AG09319 (cell line): ENCODE data around the gene TSPAN18.

Experiments
- DNase-seq: peaks from one replicate; pipeline ENCODE4 v3.0.0-alpha.2; 2010; ENCODE audit warnings: low read depth; ENCODE audit errors: extremely low read depth
- TF ChIP-seq, protein P1 (sequence below): IDR thresholded peaks from 2 replicates; pipeline ENCODE4 v1.5.1; 2011; ENCODE audit warnings: low read depth, mild to moderate bottlenecking, inconsistent platforms, low read length, moderate library complexity

TSPAN18 gene

DNA sequence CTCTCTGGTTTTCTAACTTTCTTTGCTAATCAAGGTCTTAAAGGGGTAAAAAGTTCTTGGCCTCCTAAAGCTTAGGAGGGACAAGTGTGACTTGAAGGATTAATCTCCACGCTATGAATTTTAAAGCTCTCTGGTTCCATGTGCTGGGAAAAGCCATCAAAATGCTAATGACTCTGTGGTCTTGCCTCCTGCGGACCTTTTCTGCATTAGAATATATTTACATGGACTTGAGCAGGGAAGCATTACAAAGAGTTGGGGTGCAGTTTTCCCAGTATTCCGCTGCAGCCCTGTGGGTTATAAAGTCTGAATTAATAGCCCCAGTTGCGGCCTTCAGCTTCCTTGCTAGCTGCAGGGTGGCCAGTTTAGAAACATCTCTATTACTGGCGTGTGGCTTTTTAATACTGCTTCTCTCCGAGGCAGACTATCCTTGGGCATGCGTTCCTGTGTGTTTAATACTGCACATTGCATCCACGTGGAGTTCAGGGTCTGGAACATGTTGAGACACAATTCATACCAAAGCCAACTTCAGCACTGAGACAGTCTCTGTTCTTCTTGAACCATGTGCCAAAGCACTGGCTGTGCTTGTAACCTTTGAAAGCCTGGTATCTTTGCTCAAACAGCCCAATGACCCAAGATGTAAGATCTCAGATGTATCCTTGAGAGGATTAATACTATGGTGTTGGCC lies 27.3 kb downstream of the TSPAN18 start:
- DNase-seq: no peak
- TF ChIP-seq, protein P1, sequence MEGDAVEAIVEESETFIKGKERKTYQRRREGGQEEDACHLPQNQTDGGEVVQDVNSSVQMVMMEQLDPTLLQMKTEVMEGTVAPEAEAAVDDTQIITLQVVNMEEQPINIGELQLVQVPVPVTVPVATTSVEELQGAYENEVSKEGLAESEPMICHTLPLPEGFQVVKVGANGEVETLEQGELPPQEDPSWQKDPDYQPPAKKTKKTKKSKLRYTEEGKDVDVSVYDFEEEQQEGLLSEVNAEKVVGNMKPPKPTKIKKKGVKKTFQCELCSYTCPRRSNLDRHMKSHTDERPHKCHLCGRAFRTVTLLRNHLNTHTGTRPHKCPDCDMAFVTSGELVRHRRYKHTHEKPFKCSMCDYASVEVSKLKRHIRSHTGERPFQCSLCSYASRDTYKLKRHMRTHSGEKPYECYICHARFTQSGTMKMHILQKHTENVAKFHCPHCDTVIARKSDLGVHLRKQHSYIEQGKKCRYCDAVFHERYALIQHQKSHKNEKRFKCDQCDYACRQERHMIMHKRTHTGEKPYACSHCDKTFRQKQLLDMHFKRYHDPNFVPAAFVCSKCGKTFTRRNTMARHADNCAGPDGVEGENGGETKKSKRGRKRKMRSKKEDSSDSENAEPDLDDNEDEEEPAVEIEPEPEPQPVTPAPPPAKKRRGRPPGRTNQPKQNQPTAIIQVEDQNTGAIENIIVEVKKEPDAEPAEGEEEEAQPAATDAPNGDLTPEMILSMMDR: no peak

DNA sequence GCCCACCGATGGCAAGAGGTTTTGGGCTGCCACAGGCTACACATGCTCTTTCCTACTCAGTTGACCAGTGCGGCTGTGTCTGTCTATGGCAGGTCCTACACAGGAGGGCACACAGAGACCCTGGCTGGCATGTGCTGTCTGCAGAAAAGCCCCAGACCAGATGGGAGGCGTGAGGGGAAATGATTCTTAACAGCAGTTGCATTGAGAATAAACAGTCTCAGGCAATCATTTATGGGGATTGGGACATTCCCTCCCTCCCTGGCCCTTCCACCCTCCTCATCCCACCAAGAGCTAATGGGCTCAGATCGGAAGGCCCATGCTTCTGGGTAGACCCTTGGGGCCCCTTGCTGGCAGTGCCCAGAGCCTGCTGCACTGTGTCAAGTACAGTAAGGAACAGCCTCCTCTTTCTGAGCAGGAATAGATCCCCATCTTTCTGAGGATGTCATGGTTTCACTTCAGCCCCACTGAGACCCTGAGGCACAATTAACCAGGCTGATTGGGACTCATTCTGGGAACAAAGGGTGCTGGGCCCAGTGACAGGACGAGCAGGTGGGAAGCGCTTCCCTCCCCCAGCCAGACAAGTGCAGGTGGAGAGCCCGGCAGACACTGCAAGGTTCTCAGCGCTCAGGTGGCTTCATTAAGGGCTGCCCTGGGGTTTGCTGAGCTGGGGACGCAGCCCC lies 28.3 kb downstream of the TSPAN18 start:
- DNase-seq: no peak
- TF ChIP-seq, protein P1: no peak

DNA sequence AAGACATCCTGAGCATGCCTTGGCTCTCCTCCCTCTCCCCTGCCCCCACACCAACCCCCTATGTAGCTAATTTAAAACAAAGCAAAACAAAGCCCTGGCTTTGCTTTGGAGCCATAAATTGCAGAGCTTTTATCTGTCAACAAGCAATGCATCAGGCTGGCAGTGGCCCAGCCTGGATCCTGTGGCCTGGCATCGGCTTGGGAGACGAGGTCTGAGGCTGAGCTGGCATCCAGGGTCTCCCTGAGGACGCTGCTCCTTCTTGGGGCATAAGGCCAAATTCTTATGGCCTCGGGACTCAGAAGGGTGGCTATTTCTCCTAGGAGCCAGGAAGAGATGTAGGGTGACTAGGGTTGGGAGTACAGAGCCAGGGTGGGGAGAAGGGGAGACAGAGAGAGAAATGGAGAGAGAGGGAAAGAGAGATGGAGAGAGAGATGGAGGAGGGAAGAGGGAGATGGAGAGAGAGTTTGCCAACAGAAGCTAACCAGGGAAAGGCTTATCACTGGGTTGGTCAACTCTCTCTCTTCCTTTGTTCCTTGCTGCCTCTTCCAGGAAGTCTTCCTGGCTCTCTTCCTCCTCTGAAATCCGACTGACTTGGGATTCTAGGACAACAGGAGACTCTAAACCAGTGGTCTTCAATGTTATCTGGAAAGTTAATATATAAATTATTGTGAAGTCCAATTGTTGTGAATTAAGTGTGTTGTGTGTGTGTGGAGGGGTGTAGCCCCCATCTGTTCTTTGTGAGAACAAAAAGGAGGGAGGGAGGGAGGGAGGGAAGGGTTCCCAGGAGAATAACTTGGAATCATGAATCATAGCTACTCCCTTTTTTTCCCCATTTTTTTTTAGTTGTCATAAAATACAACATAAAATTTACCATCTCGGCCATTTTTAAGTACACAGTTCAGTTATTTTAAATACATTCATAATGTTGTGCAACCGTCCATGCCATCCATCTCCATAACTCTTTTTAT lies 29.1 kb downstream of the TSPAN18 start:
- TF ChIP-seq, protein P1: no peak

GRCh38 chr11:44758983-44759382 lies 32.2 kb downstream of the TSPAN18 start:
- TF ChIP-seq, protein P1: no peak
- no peak for DNase-seq

More for the DNA sequence above, 29.1 kb downstream of the TSPAN18 start:
- no peak for DNase-seq

GRCh38 chr11:44759743-44760476 lies 33.1 kb downstream of the TSPAN18 start:
- DNase-seq: no peak
- TF ChIP-seq, protein P1: no peak

- no peak for DNase-seq
- TF ChIP-seq, protein P1: no peak
Observed at GRCh38 chr11:44760477-44760872, 33.7 kb downstream of the TSPAN18 start.
